Stomach (tissue), 9 donors: ENCODE measurements around the gene TM4SF4. TPM values are rescaled to one million over a fixed set of nuclear protein-coding genes. Genes with fewer than 3 reads are reported as not detected.

Source experiments
- DNase-seq, 2 donors: peaks; one replicate each; pipeline versions ENCODE4 v3.0.0 to v3.0.0-alpha.2; 2013 to 2019
- H3K27ac ChIP-seq, 5 donors: fragments of 200-600 bp in 4 of 5; sonication (generic) in 4 of 5; one replicate each; pipeline ENCODE4 v1.5.1; 2013 to 2019; ENCODE audit warnings: mild to moderate bottlenecking in 1 of 5, moderate library complexity in 1 of 5
- H3K27me3 ChIP-seq, 3 donors: fragments of 200-600 bp; sonication (generic); one replicate each; pipeline ENCODE4 v1.5.1; 2017 to 2019; ENCODE audit warnings: mixed run types in 1 of 3
- H3K36me3 ChIP-seq, 4 donors: fragments of 200-600 bp; sonication (generic); 1 replicate in 3 of 4; 2 replicates in 1 of 4; pipeline ENCODE4 v1.5.1; 2016 to 2019
- H3K4me1 ChIP-seq, 4 donors: fragments of 200-600 bp; sonication (generic); one replicate each; pipeline ENCODE4 v1.5.1; 2016 to 2019
- H3K4me3 ChIP-seq, 4 donors: fragments of 200-600 bp; sonication (generic) in 3 of 4; one replicate each; pipeline ENCODE4 v1.5.1; 2016 to 2019; ENCODE audit warnings: mild to moderate bottlenecking in 1 of 4
- H3K9me3 ChIP-seq, 4 donors: fragments of 200-600 bp; sonication (generic); one replicate each; pipeline ENCODE4 v1.5.1; 2016 to 2019
- CTCF ChIP-seq, 7 experiments: fragments of 450-650 bp in 4 of 7; fragments of 200-600 bp in 3 of 7; sonication (generic) in 3 of 7; IDR thresholded peaks; one replicate each; pipeline ENCODE4 v1.5.1; 2016 to 2019; ENCODE audit warnings: antibody characterized with exemption in 7 of 7, control low read depth in 2 of 7, mild to moderate bottlenecking in 1 of 7
- EP300 ChIP-seq: sonication (generic); formaldehyde crosslinking; IDR thresholded peaks from one replicate; pipeline ENCODE4 v1.6.1; 2017; ENCODE audit warnings: antibody characterized with exemption
- POLR2A ChIP-seq, 4 donors: fragments of 450-650 bp; IDR thresholded peaks; one replicate each; pipeline ENCODE4 v1.6.1; 2016; ENCODE audit warnings: antibody characterized with exemption in 4 of 4, control low read depth in 2 of 4, mild to moderate bottlenecking in 1 of 4, moderate library complexity in 1 of 4
- POLR2AphosphoS5 ChIP-seq, 3 donors: sonication (generic); formaldehyde crosslinking; IDR thresholded peaks; one replicate each; pipeline ENCODE4 v1.6.1; 2016; ENCODE audit warnings: antibody characterized with exemption in 3 of 3
- WGBS, 5 donors: extraction: QIAGEN DNeasy Blood & Tissue Kit in 3 of 5; methylation state at CpG; one replicate each; pipeline versions ENCODE4 v1.1.5 to v1.1.7; 2013 to 2018; 5-methylcytosine and 5-hydroxymethylcytosine counted together
- intact Hi-C: fragments of 100-400 bp; cut with DNase I; formaldehyde crosslinking; loops from one replicate; pipeline ENCODE4 v1.15.1; 2023; ENCODE audit warnings: low total_unique reads
- polyA plus RNA-seq, 3 donors: library from polyadenylated mRNA; stranded (reverse); fragments of 200-250 nt; gene quantifications; one replicate each; pipeline ENCODE4 v1.2.3, GENCODE V29; 2013
- total RNA-seq, 5 donors: library from RNA; depleted of rRNA; stranded (reverse); fragments of >200 nt; gene quantifications; one replicate each; pipeline versions ENCODE4 v1.1.0 to v1.2.3, GENCODE V29; 2014 to 2016
- donor health status: healthy with polysubstance abuse.
- donor health status: Bipolar disorder and iron deficiency.
- donor health status: healthy.

Gene TM4SF4
- total and polyA plus RNA-seq, 8 donors = 1.4 to 40.8 (median 9.9) TPM; not detected in 1

GRCh38 chr3:149509526-149509925, 35.0 kb downstream of the TM4SF4 start:
- TF ChIP-seq CTCF (IDR thresholded peaks at IDR 0.05) = no peak
- TF ChIP-seq POLR2AphosphoS5 (IDR thresholded peaks at IDR 0.05) = no peak
- no peak for TF ChIP-seq EP300
- no peak for TF ChIP-seq POLR2A (IDR thresholded peaks at IDR 0.05)
- Histone ChIP-seq H3K9me3 (no peaks in the 10 kb centered on the region), H3K4me1 (peaks cover 11 to 51% (median 17%) of the 10 kb centered on the region in 4 donors), H3K27ac (no peak overlapping the region), H3K36me3 (no peaks in the 10 kb centered on the region), H3K4me3 (no peak overlapping the region), H3K27me3 (no peaks in the 10 kb centered on the region)
- DNase-seq = no peak
- WGBS, 5 donors = 80 to 85% (median 83%) methylated on average over 3 of the region's 3 CpGs
- intact Hi-C loops = no loop called here

- no peak overlapping the region for H3K27ac ChIP-seq
- no peaks in the 10 kb centered on the region for H3K27me3 ChIP-seq
- no peak for DNase-seq
- no peak overlapping the region for H3K4me3 ChIP-seq
- intact Hi-C loops = loop anchor here (5.0 kb wide), 1 partner anchor 207 kb away; no protein-coding TSS in a partner anchor
- peaks cover 11 to 51% (median 17%) of the 10 kb centered on the region in 4 donors for H3K4me1 ChIP-seq
- no peaks in the 10 kb centered on the region for H3K9me3 ChIP-seq
- 89 to 97% (median 92%) methylated on average over 3 of the region's 3 CpGs for WGBS, 5 donors
- TF ChIP-seq EP300 (no peak), CTCF (IDR thresholded peaks at IDR 0.05) (no peak)
- H3K36me3 ChIP-seq = no peaks in the 10 kb centered on the region
Measured at GRCh38 chr3:149510480-149510879, 36.0 kb downstream of the TM4SF4 start.

- no peak overlapping the region for H3K27ac ChIP-seq
Measured at GRCh38 chr3:149511040-149511626, 36.6 kb downstream of the TM4SF4 start.

GRCh38 chr3:149512073-149512782, 37.7 kb downstream of the TM4SF4 start:
- intact Hi-C loops = loop anchor here (5.0 kb wide), 1 partner anchor 205 kb away; no protein-coding TSS in a partner anchor
- TF ChIP-seq POLR2A (IDR thresholded peaks at IDR 0.05) (no peak), POLR2AphosphoS5 (IDR thresholded peaks at IDR 0.05) (peak in 1 of 3 donors; percentile 19), CTCF (IDR thresholded peaks at IDR 0.05) (peak in 5 of 7 experiments; percentile 41 to 79 (median 75)), EP300 (no peak)
- DNase-seq = peak; percentile 67 to 88
- no peaks in the 10 kb centered on the region for H3K36me3 ChIP-seq
- H3K27ac ChIP-seq = no peak overlapping the region
- no peaks in the 10 kb centered on the region for H3K9me3 ChIP-seq
- no peaks in the 10 kb centered on the region for H3K27me3 ChIP-seq
- H3K4me1 ChIP-seq = peaks cover 8 to 45% (median 18%) of the 10 kb centered on the region in 4 donors
- no peak overlapping the region for H3K4me3 ChIP-seq
- WGBS, 5 donors = 11 to 14% (median 12%) methylated on average over 9 of the region's 9 CpGs

More at GRCh38 chr3:149511040-149511626, 36.6 kb downstream of the TM4SF4 start:
- Histone ChIP-seq H3K4me1 (peaks cover 11 to 51% (median 17%) of the 10 kb centered on the region in 4 donors), H3K36me3 (no peaks in the 10 kb centered on the region), H3K4me3 (no peak overlapping the region), H3K9me3 (no peaks in the 10 kb centered on the region), H3K27me3 (no peaks in the 10 kb centered on the region)
- TF ChIP-seq POLR2AphosphoS5 (IDR thresholded peaks at IDR 0.05) (no peak), EP300 (no peak), POLR2A (IDR thresholded peaks at IDR 0.05) (no peak), CTCF (IDR thresholded peaks at IDR 0.05) (no peak)
- WGBS, 5 donors = 33 to 52% (median 42%) methylated on average over 3 of the region's 3 CpGs
- intact Hi-C loops = loop anchor here (5.0 kb wide), 1 partner anchor 206 kb away; no protein-coding TSS in a partner anchor
- no peak for DNase-seq
